Fibroblast of lung (primary cell): ENCODE results near the gene C16orf74.

Source experiments
- EZH2 ChIP-seq: IDR thresholded peaks from 2 replicates; pipeline ENCODE4 v1.5.1; 2012; ENCODE audit warnings: low read length, control low read depth, mild to moderate bottlenecking; ENCODE audit errors: missing control alignments
- TF ChIP-seq, protein P1 (sequence below), 2 donors: IDR thresholded peaks in 1 of 2; conservative IDR thresholded peaks in 1 of 2; 1 replicate in 1 of 2; 2 replicates in 1 of 2; pipeline ENCODE4 v1.5.1; 2011 to 2012; ENCODE audit warnings: low read length in 2 of 2, control low read depth in 1 of 2, inconsistent platforms in 1 of 2, low read depth in 1 of 2, mild to moderate bottlenecking in 1 of 2

DNA sequence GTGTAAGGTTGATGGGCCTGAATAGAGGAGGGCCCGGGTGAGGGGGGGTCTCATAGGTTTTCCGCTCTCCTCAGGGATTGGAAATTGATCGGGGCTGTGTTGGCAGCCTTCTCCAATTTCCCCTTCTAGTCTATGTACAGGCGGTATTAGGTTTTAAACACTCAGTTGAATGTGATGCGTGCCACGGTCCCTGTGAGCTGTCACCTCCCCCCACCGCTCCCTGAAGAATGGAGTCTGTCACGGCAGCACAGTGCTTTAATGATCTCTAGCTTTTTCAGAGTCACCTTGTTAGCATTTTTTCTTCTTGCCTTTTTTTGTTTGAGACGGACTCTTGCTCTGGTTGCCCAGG is 49.4 kb upstream of the C16orf74 start:
- no peak for TF ChIP-seq EZH2
- TF ChIP-seq, protein P1, sequence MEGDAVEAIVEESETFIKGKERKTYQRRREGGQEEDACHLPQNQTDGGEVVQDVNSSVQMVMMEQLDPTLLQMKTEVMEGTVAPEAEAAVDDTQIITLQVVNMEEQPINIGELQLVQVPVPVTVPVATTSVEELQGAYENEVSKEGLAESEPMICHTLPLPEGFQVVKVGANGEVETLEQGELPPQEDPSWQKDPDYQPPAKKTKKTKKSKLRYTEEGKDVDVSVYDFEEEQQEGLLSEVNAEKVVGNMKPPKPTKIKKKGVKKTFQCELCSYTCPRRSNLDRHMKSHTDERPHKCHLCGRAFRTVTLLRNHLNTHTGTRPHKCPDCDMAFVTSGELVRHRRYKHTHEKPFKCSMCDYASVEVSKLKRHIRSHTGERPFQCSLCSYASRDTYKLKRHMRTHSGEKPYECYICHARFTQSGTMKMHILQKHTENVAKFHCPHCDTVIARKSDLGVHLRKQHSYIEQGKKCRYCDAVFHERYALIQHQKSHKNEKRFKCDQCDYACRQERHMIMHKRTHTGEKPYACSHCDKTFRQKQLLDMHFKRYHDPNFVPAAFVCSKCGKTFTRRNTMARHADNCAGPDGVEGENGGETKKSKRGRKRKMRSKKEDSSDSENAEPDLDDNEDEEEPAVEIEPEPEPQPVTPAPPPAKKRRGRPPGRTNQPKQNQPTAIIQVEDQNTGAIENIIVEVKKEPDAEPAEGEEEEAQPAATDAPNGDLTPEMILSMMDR (conservative IDR thresholded peaks at IDR 0.05 in 1 of 2, IDR thresholded peaks at IDR 0.05 in 1 of 2; ENCODE audit: low read depth in 1 of 2, low read length in 2 of 2) = no peak
